Activated T-cell treated with anti-CD3 and anti-CD28 coated beads, Interleukin-2, amount 50 U/mL, for 72 hours (primary cell): ENCODE results near the gene LPAR5. TPM values are rescaled to one million over a fixed set of nuclear protein-coding genes. Genes with fewer than 3 reads are reported as not detected.

Source experiments
- ATAC-seq, 2 donors: fragments of 150-1000 bp; cut with Tn5 transposase; replicated peaks in 1 of 2; 2 replicates each; pipeline ENCODE4 v1.10.0; 2021; ENCODE audit warnings: moderate library complexity in 2 of 2, mild to moderate bottlenecking in 1 of 2
- DNase-seq, 2 donors: peaks; one replicate each; pipeline ENCODE4 v3.0.0; 2021 to 2022; ENCODE audit warnings: mixed read lengths in 1 of 2
- H3K27ac Mint-ChIP-seq: one replicate; pipeline ENCODE4 v1.8.0; 2022; ENCODE audit warnings: mild to moderate bottlenecking, moderate library complexity, mixed read lengths
- H3K27me3 Mint-ChIP-seq: one replicate; pipeline ENCODE4 v1.8.0; 2022; ENCODE audit warnings: low read depth, mixed read lengths
- H3K36me3 Mint-ChIP-seq, 2 donors: one replicate each; pipeline ENCODE4 v1.8.0; 2022; ENCODE audit warnings: mixed read lengths in 2 of 2, mild to moderate bottlenecking in 1 of 2; ENCODE audit not compliant: insufficient read depth in 2 of 2
- H3K4me1 Mint-ChIP-seq: one replicate; pipeline ENCODE4 v1.8.0; 2022; ENCODE audit warnings: low read depth, mixed read lengths
- H3K4me3 Mint-ChIP-seq, 2 donors: one replicate each; pipeline ENCODE4 v1.8.0; 2022; ENCODE audit warnings: mild to moderate bottlenecking in 2 of 2, mixed read lengths in 2 of 2, moderate library complexity in 2 of 2
- H3K9me3 Mint-ChIP-seq, 2 donors: one replicate each; pipeline ENCODE4 v1.8.0; 2022; ENCODE audit warnings: mixed read lengths in 2 of 2
- total RNA-seq, 2 donors: library from RNA; stranded (reverse); gene quantifications; one replicate each; pipeline ENCODE4 v1.2.3, GENCODE V29; 2022

The LPAR5 gene
- total RNA-seq, 2 donors from 2014 or later, result 4.1 to 8.9 TPM

DNA sequence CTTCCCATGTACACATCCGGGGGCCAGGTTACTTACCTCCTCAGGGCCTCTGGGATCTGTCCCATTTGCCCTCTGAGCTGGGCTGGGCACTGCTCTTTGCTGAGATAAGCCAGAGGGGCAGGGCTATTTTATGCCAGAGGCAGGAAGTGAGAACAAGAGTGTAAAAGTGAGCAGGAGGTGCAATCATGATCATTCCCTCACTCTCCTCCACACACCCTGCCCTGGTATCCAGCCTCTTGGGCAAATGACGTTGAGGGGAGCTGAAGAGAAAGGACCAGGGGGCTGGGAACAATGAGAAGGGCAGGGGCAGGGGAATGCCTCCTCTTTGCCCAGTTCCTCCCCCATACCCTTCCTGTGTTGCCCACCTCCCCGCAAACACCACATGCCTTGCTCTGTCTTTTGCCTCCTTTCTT is 4.2 kb downstream of the LPAR5 start:
- Mint-ChIP-seq H3K27ac (peak overlapping the region; percentile 99), H3K36me3 (no peaks in the 10 kb centered on the region), H3K9me3 (no peaks in the 10 kb centered on the region), H3K4me3 (peak overlapping the region; percentile 88 to 94), H3K4me1 (peaks cover 74% of the 10 kb centered on the region), H3K27me3 (no peaks in the 10 kb centered on the region)
- peak in 1 of 2 donors; percentile 56 for ATAC-seq
- DNase-seq, result peak in 1 of 2 donors; percentile 63

DNA sequence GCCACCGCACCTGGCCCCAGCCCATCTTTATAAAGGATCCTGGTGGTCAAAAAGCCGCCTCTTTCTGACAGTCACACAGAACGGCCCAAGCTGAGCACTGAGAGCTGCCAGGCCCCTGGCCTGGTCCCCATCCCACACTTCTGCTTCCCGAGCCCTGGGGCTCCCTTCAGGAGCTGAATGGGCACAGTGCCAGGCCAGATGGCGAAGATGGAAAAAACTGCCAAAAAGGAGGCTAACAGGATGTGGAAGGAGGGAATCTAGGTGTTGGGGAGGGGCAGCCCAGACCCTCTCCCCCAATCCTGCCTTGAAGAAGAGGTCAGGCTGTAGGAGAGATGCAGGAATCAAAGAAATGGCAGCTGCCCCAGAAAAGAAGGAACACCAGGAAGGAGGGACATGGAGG is 5.0 kb downstream of the LPAR5 start:
- Mint-ChIP-seq H3K27ac (peak overlapping the region; percentile 99), H3K4me3 (peak overlapping the region; percentile 88 to 94), H3K27me3 (no peaks in the 10 kb centered on the region), H3K4me1 (peaks cover 69% of the 10 kb centered on the region), H3K36me3 (no peaks in the 10 kb centered on the region), H3K9me3 (no peaks in the 10 kb centered on the region)
- DNase-seq (no peak), ATAC-seq (no peak)

DNA sequence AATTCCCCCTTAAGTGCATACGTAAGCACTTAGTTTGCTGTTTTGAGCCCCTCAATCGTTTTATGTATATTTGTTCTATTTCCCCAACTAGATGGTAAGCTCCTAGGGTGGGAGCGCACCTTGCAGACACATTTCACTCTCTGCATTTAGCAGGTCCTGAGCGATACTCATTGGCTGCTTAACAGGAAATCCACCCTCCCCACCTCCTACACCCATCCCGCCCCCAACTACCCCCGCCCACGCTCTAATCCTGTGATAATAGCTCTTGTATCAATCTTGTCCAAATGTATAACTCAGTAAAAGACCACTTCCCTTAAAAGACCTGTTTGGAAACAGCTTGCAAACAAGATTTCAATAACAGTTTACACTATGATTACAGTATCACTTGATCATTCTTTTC is 8.1 kb downstream of the LPAR5 start:
- no peaks in the 10 kb centered on the region for H3K9me3 Mint-ChIP-seq
- H3K27me3 Mint-ChIP-seq, result no peaks in the 10 kb centered on the region
- H3K4me1 Mint-ChIP-seq, result peaks cover 51% of the 10 kb centered on the region
- ATAC-seq (peak; percentile 71 to 72), DNase-seq (peak in 1 of 2 donors; percentile 41)
- H3K27ac Mint-ChIP-seq, result peak overlapping the region; percentile 21
- H3K4me3 Mint-ChIP-seq, result peak overlapping the region; percentile 86 to 90
- H3K36me3 Mint-ChIP-seq, result no peaks in the 10 kb centered on the region

DNA sequence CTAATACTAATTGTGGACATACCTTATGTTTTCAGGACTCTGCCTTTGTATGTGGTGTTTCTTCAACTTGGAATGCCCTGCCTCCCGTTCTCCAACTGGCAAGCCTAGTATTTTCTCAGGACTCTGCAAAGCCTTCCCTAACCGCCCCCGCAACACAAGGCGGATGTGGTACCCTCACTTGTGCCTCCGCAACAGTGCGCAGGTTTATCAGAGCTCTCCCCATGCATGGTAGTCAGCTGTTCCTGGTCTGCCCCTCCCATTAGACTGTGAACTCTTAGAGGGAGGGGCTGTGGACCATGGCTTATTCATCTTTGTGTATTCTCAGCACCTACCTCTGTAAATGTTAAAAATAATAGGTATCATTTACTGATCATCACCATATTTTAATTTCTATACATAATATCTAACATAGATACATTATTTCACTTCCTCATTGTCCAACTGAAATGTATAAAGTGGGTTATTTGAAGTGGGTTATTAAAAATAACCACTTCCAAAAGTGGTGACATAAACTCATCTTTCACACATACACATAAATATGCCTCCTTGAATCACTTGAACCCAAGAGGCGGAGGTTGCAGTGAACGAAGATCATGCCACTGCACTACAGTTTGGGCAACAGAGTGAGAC is 9.0 kb downstream of the LPAR5 start:
- Mint-ChIP-seq H3K9me3 (no peaks in the 10 kb centered on the region), H3K27me3 (no peaks in the 10 kb centered on the region), H3K27ac (peak overlapping the region; percentile 5), H3K4me1 (peaks cover 43% of the 10 kb centered on the region), H3K4me3 (peak overlapping the region; percentile 86 to 90), H3K36me3 (no peaks in the 10 kb centered on the region)
- ATAC-seq, result no peak
- no peak for DNase-seq

DNA sequence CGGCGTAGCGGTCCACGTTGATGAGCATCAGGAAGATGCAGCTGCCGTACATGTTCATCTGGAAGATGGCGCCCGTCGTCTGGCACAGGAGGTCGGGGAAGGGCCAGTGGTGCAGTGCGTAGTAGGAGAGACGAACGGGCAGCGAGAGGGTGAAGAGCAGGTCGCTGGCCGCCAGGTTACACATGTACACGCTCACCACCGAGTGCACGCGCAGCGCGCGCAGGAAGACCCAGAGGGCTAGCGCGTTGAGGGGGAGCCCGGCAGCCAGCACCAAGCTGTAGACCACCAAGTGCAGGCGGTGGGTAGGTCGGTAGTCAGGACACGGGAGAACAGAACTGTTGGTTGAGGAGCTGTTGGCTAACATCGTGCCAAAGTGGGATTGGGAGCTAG is 14.9 kb downstream of the LPAR5 start:
- DNase-seq, result no peak
- Mint-ChIP-seq H3K27me3 (no peaks in the 10 kb centered on the region), H3K4me1 (peaks cover 7% of the 10 kb centered on the region), H3K4me3 (peak overlapping the region; percentile 69 to 71), H3K27ac (no peak overlapping the region), H3K36me3 (no peaks in the 10 kb centered on the region), H3K9me3 (no peaks in the 10 kb centered on the region)
- no peak for ATAC-seq

DNA sequence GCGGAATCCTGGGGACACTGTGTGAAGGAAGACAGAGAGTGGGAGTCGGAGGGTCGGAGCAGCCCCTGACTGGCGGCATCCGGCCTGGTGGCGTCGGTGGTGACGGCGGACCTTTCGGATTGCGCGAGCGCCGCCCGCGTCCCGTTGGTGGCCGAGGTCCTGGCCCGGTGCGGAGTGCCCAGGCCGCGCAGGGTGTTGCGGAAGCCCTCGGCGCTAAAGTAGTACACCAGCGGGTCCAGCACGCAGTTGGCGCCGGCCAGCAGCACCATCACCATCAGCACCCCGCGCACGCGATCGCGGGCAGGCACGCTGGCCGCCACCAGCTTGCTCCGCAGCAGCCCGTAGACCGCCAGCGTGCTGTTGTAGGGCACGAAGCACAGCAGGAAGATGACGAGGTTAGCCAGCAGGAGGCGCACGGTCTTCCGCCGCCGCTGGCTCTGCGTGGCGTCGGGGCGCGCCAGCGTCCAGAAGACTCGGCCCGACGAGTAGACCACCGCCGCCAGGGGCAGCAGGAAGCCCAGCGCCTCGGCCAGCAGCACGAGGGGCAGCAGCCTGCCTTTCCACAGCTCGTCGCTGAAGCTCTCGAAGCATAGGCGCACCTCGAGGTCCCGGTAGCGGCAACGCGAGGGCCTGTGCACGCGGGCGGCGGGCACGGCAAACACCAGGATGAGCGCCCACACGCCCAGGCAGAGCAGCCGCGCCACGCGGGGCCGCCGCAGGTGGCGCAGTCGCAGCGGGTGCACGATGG is 15.4 kb downstream of the LPAR5 start:
- DNase-seq (peak; percentile 57 to 71), ATAC-seq (peak; percentile 76 to 86)
- Mint-ChIP-seq H3K36me3 (no peaks in the 10 kb centered on the region), H3K4me1 (peaks cover 7% of the 10 kb centered on the region), H3K27me3 (no peaks in the 10 kb centered on the region), H3K9me3 (no peaks in the 10 kb centered on the region), H3K27ac (no peak overlapping the region), H3K4me3 (peak overlapping the region; percentile 69 to 71)

DNA sequence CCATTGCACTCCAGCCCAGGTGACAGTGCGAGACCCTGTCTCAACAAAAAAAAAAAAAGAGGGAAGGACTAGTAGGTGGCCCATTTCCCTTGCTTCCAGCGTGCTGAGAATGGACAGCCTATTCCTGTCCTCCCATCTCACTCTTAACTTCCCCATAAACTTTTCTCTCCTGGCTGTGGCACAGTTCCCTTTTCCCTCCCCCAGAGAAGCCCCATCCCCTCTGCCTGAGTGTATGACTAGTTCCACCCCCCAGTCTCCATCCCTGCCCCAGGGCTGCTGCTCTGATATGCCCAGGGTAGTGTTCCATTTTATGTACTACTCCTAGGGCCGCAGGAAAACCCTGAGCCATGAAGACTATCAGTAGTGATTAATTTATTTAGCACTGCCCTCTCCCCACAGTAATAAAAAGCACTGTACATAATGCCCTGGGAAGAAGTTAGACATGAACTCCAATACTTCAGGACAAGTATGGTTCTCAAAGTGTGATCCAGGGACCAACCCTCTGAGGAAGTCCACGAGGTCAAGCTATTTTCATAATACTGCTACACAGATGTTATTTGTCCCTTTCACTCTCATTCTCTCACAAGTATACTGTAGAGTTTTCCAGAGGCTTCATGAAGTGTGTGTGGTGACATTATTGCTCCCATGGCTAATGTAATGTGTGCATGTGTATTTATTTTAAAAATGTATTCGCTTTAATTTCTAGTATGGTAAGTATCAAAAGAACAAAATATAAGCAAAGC is 17.1 kb downstream of the LPAR5 start:
- H3K9me3 Mint-ChIP-seq, result no peaks in the 10 kb centered on the region
- ATAC-seq, result no peak
- DNase-seq, result no peak
- no peaks in the 10 kb centered on the region for H3K36me3 Mint-ChIP-seq
- peaks cover 12% of the 10 kb centered on the region for H3K4me1 Mint-ChIP-seq
- H3K27me3 Mint-ChIP-seq, result no peaks in the 10 kb centered on the region
- H3K27ac Mint-ChIP-seq, result peak overlapping the region; percentile 72
- no peak overlapping the region for H3K4me3 Mint-ChIP-seq

DNA sequence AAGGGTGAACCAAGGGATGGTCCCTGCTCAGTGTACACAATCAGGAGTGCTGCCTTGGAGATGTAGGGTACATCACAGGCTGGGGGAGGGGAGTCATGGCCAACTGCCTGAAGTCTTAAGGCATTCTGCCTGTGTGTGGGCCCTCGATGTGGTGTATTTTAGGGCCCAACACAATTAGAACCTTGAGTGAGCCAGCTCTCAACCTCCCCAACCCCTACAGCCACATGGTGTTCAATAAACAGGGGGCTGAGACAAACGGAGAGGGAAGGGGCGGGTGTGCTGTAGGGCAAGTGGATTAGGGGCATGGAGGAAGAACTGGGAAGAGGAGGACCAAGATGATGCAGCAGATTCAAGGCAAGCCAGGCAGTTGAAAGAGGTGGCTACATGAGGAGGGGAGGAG is 20.0 kb downstream of the LPAR5 start:
- H3K27ac Mint-ChIP-seq, result no peak overlapping the region
- no peaks in the 10 kb centered on the region for H3K36me3 Mint-ChIP-seq
- H3K4me3 Mint-ChIP-seq, result no peak overlapping the region
- H3K9me3 Mint-ChIP-seq, result no peaks in the 10 kb centered on the region
- no peaks in the 10 kb centered on the region for H3K27me3 Mint-ChIP-seq
- H3K4me1 Mint-ChIP-seq, result peaks cover 11% of the 10 kb centered on the region
- DNase-seq, result no peak
- ATAC-seq, result no peak

DNA sequence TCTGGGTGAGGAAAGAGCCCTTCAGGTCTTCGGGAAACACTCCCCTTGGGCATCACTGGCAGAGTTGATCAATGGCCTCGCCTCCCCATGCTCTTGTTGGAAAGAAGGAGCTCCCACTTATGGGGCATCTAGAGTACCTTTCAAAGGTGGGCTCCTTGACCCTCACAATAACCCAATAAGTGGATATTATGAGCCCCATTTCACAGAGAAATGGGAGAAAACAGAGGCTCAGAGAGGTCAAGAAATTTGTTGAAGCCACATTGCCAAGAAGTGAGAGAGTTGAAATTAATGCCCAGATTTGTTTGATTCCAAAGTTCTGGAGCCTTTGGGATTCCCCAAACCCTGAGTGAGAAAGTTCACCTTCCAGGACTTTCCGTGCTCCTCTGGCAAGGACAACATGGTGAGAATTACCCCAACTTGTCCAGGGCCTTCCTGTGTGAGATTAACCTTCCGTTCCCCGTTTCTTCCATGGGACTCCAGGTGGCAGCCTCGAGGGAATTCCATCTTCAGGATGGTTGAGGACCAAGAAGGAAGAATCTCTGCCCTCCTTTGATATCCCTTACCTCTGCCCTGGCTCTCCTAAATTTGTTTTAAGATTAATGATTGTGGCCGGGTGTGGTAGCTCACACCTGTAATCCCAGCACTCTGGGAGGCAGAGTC is 21.1 kb downstream of the LPAR5 start:
- Mint-ChIP-seq H3K27ac (no peak overlapping the region), H3K36me3 (no peaks in the 10 kb centered on the region), H3K9me3 (no peaks in the 10 kb centered on the region)

DNA sequence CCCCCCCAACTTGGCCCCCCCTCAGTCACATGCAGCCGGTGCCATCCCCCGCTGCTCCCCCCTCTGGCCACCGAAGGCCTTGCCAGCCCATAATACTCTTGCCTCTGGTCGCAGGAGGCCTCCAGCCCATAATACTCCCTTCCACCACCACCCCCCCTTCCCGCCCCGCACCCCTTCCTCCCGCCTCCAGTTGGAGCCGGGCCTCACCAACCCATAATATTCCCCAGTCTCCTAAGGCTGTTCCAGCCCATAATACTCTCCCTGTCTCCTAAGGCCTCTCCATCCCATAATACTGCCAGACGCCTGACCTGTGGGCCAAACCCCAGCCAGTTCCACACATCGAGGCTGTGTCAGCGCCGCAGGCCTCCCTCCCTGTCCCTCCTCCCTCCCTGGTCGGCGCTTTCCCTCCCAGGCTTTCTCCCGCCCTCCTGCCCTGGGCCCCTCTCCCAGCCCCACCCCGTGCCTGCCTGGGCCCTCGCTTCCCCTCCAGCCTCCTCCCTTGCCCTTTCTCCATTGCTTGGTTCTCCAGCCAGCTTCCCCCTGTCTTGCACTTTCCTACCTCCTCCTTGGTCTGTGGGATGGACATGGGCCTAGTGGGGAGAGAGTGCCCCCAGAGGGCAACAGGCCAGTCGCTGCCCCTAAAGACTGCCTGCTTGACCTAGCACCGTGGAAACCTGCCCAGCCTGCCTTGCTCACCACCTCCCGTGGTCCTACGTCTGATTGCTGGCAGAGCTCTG is 21.8 kb downstream of the LPAR5 start:
- no peaks in the 10 kb centered on the region for H3K36me3 Mint-ChIP-seq
- peaks cover 11% of the 10 kb centered on the region for H3K4me1 Mint-ChIP-seq
- DNase-seq (peak in 1 of 2 donors; percentile 27), ATAC-seq (peak; percentile 16 to 29)
- H3K27ac Mint-ChIP-seq, result no peak overlapping the region
- no peaks in the 10 kb centered on the region for H3K27me3 Mint-ChIP-seq
- H3K4me3 Mint-ChIP-seq, result no peak overlapping the region
- no peaks in the 10 kb centered on the region for H3K9me3 Mint-ChIP-seq

More for the DNA sequence above, 21.1 kb downstream of the LPAR5 start:
- Mint-ChIP-seq H3K27me3 (no peaks in the 10 kb centered on the region), H3K4me3 (no peak overlapping the region), H3K4me1 (peaks cover 11% of the 10 kb centered on the region)
- no peak for ATAC-seq
- no peak for DNase-seq

DNA sequence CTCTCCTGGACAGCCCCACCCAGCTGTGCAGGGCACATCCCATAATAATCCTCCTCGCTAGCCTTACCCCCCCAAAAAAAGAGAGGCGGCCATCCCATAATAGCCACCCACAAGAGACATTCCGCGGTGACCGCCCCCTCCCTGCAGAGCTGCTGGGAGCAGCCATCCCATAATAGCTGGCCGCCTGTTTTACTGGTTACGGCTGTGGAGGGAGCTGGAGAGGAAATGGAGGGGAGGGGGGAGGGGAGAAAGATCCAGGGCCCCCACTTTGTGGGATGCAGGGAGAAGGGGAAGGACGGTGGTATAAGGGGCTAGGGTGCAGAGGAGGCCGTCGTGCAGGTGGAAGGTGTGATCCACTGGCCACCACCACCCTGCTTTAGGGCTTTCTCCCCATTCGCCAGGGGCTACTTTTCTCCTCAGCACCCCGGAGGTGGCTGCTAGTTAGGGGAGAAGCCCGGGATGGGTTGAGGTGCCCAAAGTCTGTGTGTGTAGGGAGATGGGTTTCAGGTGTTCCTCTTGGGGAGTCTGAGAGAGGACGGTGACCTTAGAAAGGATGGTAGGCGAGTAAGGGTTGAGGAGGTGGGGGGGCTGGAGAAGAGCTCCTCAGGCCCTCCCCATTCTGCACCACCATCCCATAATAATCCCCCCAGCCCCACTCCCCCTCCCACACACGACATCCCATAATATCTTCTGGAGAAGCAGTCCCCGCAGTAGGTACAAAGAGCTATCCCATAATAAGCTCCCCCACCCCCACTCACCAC is 22.6 kb downstream of the LPAR5 start:
- ATAC-seq (no peak), DNase-seq (no peak)
- Mint-ChIP-seq H3K4me1 (peaks cover 11% of the 10 kb centered on the region), H3K36me3 (no peaks in the 10 kb centered on the region), H3K27ac (no peak overlapping the region), H3K4me3 (no peak overlapping the region), H3K9me3 (no peaks in the 10 kb centered on the region), H3K27me3 (no peaks in the 10 kb centered on the region)

DNA sequence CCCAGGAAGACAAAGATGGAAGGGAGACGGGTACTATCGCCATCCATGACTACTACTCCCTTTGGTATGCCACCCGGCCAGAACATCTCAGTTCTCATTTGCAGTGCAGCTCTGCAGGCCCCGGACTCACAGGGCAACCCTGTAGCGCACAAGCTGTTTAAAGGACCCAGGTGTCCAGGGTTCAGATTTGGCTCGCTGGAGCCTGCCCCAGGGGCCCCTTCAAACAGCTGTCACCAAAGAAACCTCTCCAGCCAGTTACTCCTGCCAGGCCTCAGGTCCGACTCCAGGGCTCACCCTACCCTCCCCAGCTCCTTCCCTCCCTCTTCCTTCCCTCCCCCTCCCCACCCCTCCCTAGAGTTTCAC is 23.1 kb downstream of the LPAR5 start:
- Mint-ChIP-seq H3K36me3 (no peaks in the 10 kb centered on the region), H3K4me3 (peak overlapping the region; percentile 9), H3K4me1 (peaks cover 11% of the 10 kb centered on the region), H3K9me3 (no peaks in the 10 kb centered on the region), H3K27ac (no peak overlapping the region), H3K27me3 (no peaks in the 10 kb centered on the region)
- ATAC-seq (no peak), DNase-seq (no peak)
